ENCODE measurements around the gene DNM2.

Gene DNM2

GRCh38 chr19:10782795-10783194 is 64.9 kb downstream of the DNM2 start:
- no peak for DNase-seq

GRCh38 chr19:10784257-10784656 is 66.4 kb downstream of the DNM2 start:
- DNase-seq: no peak

DNA sequence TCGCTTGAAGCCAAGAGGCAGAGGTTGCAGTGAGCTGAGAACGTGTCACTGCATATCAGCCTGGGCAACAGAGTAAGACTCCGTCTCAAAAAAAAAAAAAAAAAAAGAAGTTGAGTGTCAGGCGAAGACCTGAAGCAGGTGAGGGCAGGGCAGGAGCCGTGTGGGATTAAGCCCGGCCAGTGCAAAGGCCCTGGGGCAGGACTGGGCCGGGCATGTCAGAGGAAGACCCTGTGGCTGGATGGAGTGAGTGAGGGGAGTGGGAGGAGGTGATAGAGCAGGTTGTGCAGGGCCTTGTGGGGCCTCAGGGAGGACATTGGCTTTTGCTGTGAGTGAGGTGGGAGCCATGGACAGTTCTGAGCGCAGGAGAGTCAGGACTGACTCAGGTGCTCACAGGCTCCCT is 70.3 kb downstream of the DNM2 start:
- no peak for DNase-seq

- no peak for DNase-seq
These were observed 72.0 kb downstream of the DNM2 start for GRCh38 chr19:10789866-10790265.

DNA sequence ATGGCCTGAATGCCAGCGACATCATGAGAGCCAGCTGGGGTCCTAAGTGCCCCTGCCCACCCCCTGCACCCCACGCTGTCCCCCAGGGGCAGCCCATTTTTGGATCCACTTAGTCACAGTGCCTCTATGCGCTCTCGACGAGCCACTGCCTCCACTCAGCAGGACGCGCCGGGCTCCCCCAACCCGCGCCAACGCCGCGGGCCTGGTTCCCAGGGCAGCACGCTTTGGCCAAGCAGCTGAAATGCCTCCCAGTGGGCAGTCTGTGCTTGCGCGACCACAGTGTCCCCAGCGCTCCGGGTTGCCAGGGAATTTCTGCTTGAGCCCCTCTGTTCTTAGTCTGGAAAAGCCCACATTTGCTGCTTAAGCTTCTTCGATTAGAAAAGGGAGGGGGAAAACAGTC is 78.8 kb downstream of the DNM2 start:
- DNase-seq: no peak

DNA sequence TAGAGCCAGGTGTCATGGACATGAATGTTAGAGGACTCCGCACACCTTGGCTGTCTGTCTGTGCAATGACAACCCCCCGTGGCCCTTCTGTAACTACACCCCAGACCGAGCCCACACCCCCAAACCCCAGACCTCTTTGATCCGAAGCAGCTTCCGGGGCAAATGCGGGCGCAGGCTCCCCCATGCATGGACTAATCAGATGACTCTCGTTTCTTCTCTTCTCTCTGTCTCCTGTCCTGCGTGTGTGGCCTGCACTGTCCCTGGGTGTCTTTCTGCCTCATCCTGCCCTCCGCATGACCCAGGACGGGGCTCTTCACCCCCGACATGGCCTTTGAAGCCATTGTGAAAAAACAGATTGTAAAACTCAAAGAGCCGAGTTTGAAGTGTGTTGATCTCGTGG is 79.2 kb downstream of the DNM2 start:
- no peak for DNase-seq

DNA sequence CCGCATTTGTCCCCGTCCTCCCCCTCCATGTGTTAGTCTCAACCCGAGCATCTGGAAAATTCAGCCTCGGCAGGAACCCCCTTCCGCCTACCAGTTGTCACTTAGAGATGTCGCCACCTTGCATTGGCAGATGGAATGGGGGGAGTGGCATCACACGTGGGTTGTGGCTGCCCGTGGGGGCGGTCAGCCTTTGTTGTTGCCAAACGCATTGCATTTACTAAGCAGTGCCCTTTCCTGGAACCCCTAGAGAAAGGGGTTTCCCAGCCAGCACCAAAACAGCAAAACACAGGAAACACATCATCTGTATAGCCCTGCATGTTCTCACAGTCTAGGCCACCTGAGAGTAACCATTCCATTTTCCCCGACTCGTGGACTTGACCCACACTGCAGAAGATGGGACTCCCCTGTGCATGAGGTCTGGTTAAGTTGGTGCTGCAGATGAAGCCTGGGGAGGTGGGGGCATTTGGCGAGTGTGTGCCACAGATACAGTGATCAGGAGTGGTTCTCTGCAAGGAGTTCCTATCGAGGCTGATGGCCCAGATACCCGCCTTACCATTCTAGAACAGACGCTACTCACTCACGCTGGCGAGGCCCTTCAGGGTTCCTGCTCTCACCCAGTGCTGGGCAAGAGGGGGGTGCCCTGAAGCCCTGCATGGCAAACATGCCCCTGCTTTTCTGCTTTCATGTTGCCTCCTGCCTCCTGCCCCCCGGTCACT is 79.8 kb downstream of the DNM2 start:
- no peak for DNase-seq

GRCh38 chr19:10800488-10800887 is 82.6 kb downstream of the DNM2 start:
- DNase-seq: no peak

DNA sequence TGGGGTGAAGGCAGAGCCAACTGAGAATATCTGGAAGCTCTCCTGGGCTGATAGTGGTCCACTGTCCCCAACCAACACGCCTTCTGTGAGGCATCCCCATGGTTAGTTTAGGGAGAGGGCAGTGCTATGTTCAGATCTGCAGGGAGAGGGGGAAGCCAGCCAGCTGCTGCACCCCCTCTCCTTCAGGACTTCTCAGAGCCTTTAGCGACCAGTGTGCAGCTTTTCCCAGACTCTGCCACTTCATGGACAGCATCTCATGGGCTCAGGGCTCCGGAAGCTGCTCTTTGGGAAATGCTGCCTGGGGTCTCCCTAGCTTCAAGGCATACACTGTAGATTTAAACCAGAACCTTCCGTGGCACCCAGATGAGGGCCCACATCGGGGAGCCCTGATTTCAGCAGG is 84.6 kb downstream of the DNM2 start:
- no peak for DNase-seq

- no peak for DNase-seq
These were observed 85.4 kb downstream of the DNM2 start for GRCh38 chr19:10803252-10803651.

DNA sequence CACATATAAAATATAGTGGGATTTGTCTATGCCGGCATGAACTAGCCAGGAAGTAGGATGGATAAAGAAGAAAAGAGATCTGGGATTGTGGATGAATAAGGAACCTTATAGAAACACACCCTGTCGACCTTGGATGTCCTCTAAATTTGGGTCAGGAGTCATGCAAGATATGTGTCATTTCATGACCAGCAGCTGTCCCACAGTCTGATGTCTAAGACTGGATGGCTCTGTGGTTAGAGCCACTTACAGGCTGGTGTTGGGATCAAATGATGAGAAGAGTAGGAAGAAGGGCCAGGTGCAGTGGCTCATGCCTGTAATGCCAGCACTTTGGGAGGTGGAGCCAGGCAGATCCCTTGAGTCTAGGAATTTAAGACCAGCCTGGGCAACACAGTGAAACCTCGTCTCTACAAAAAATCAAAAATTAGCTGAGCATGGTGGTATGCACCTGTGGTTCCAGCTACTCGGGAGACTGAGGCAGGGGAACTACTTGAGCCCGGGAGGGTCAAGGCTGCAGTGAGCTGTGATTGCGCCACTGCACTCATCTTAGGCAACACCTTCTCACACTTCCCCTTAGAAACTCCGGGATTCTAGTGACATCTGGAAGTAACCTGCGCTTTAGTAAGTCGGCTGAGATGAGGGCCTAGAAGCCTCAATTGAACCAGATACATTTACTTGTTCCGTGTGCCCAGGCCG is 87.3 kb downstream of the DNM2 start:
- no peak for DNase-seq

DNA sequence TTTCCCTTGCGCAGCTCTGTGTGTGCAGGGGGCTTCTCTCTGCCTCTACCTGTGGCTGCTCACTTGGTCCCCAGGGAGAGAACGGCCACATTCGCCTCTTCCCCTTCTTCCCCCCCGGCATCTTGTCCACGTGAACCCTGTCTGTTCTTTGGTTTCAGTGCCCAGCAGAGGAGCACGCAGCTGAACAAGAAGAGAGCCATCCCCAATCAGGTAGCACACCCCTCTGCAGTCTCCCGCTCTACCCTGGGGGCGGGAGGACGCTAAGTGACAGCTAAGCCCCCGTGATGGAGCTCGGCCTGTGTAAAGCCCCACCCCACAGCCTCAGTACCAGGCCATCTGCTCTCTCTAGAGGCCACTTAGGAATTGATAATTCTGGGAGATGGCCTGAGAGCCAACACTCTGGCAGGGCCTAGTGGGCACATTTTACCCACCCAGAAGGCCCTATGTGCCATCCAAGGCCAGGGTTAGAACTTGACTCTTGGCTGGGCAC is 87.9 kb downstream of the DNM2 start:
- DNase-seq: no peak

GRCh38 chr19:10808937-10809649 is 91.2 kb downstream of the DNM2 start:
- DNase-seq: no peak

- no peak for DNase-seq
These were observed 91.9 kb downstream of the DNM2 start for GRCh38 chr19:10809651-10810285.

GRCh38 chr19:10811391-10812111 is 93.7 kb downstream of the DNM2 start:
- DNase-seq: no peak

GRCh38 chr19:10812196-10812595 is 94.3 kb downstream of the DNM2 start:
- DNase-seq: no peak

GRCh38 chr19:10812902-10813404 is 95.1 kb downstream of the DNM2 start:
- no peak for DNase-seq

DNA sequence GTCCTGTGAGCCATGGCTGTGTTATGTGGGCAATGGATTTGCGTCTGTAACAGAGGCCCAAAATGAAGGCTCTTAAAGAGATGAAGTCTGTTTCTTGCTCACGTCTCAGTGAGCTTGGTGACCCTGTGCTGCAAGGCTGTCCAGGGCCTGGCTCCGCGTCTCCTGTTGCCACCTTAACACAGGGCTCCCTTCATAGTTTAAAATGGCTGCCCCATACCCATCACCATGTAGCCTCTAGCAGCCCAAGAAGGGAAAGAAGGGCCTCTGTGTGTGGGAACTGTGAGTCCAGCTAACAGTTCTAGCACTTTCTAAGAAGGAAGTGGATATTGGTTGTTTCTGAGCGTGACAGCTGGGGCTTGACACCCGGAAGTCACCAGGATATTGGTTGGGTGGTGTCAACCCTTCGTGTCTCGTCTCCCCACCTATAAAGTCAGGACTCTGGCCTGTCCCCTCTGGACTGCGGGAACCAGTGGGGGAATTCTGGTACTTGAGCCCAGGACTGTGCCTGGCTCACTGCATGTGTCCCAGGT is 97.2 kb downstream of the DNM2 start:
- DNase-seq: no peak

DNA sequence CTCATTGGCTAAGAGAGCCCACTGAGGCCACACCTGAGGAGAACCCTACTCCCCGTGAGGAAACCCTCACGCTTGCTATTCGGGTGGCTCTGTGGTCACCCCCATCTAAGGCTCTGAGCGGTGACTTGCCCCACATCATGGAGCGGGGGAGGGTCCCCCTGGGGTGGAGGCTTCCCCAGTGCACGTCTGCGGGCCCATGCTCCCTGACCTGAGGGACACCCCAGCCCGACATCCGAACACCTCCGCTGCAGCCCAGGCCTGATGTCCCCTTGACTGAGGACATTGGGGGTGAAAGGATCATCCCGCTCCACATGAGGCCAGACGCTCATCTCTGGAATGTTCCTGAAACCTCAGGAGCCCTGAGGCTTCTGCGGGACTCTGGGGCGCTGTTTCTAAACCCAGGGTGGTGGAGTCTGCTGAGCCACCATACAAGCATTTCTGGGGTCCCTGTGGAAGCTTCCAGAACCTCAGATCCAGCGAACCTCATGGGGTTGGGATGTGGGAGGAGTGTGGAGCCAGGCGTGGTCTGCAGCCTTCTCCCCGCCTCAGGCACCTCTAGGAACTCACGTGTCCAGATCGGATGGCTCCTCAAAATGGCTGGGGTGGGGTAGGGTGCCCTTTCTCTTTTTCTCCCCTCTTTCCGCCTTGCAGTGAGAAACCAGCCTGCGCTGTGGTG is 98.2 kb downstream of the DNM2 start:
- DNase-seq: no peak

GRCh38 chr19:10816691-10817090 is 98.8 kb downstream of the DNM2 start:
- DNase-seq: no peak

DNA sequence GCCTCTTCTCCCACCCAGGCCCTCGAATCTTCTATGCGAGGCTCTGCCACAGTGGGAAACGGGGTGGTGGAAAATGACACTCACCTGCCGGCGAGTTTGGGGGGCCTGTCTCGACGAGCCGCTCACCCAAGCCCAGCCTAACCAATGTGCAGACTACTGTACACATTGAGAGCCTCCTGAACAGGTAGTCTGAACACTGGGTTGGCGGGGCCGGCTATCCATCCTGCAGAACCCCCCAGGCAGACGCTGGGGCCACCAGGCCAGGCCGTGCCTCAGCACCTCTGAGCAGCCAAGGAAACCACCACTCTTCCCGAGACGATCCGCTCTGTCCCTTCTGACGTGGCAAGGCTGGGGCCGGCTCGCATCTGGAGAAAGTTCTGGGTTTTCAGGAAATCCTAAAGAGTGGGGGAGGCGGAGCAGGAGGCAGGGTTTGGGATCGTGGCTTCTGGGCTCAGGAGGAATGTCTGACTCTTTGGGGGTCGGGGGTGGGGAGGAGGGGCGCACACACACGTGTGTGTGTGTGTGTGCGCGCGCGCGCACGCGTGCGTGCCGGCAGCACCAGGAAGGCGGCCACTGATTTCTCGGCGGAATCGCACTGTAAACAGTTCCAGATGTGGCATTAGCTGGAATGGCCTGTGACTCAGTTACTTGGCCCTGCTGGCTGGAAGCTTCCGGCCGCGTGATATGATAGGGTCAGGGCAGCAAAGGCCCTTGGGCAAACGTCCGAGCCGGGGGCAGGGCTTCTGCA is 99.6 kb downstream of the DNM2 start:
- no peak for DNase-seq
